Mucosa of gallbladder (tissue), 1 donor: ENCODE measurements around the gene HOXA3. TPM values are rescaled to one million over a fixed set of nuclear protein-coding genes. Genes with fewer than 3 reads are reported as not detected.

Experiments
- DNase-seq: peaks from one replicate; pipeline ENCODE4 v3.0.0-alpha.2; 2020; ENCODE audit warnings: low spot score
- total RNA-seq: library from RNA; stranded (reverse); gene quantifications from one replicate; pipeline ENCODE4 v1.2.1, GENCODE V29; 2021
- donor health status: DM: no; HTN: no; CAD: no.

HOXA3 gene
- total RNA-seq, 1 donor from 2014 or later = 1.8 TPM

- no peak for DNase-seq
These were observed 4.1 kb upstream of the HOXA3 start, which contains the start of gene HOXA7 for GRCh38 chr7:27156508-27156898. TSS of gene HOXA7 (minus strand) at chr7:27156675. CDS start at chr7:27156545, 130 bp downstream.

GRCh38 chr7:27155816-27156507, 3.6 kb upstream of the HOXA3 start:
- no peak for DNase-seq

- DNase-seq = no peak
These were observed 2.8 kb upstream of the HOXA3 start for GRCh38 chr7:27154901-27155815.

GRCh38 chr7:27154369-27154768, 2.0 kb upstream of the HOXA3 start:
- DNase-seq = no peak

- DNase-seq = no peak
These were observed 1.1 kb upstream of the HOXA3 start for GRCh38 chr7:27153526-27153925.

- no peak for DNase-seq
These were observed 546 bp upstream of the HOXA3 start for GRCh38 chr7:27152816-27153442.

GRCh38 chr7:27151341-27151930, 947 bp downstream of the HOXA3 start:
- no peak for DNase-seq

- DNase-seq = peak; percentile 56
These were observed 1.6 kb downstream of the HOXA3 start for GRCh38 chr7:27150568-27151340.

- DNase-seq = no peak
These were observed 2.4 kb downstream of the HOXA3 start for GRCh38 chr7:27149842-27150567.

- no peak for DNase-seq
These were observed 3.4 kb downstream of the HOXA3 start for GRCh38 chr7:27148756-27149641.

GRCh38 chr7:27148031-27148755, 4.2 kb downstream of the HOXA3 start:
- no peak for DNase-seq

- no peak for DNase-seq
These were observed 5.0 kb downstream of the HOXA3 start, which contains the start of gene HOXA6 for GRCh38 chr7:27147199-27148030. TSS of gene HOXA6 (minus strand) at chr7:27147774. CDS start at chr7:27147749, 25 bp downstream.

GRCh38 chr7:27146491-27147198, 5.7 kb downstream of the HOXA3 start:
- DNase-seq = no peak

- no peak for DNase-seq
These were observed 6.4 kb downstream of the HOXA3 start for GRCh38 chr7:27145914-27146412.

GRCh38 chr7:27145165-27145913, 7.0 kb downstream of the HOXA3 start:
- DNase-seq = no peak

GRCh38 chr7:27144781-27145164, 7.6 kb downstream of the HOXA3 start:
- DNase-seq = no peak
